ENCODE results near the gene GARS1. TPM values are rescaled to one million over a fixed set of nuclear protein-coding genes. Genes with fewer than 3 reads are reported as not detected.

Gene GARS1
- total RNA-seq, 2 experiments from 2014 or later, result 338 to 354 TPM

DNA sequence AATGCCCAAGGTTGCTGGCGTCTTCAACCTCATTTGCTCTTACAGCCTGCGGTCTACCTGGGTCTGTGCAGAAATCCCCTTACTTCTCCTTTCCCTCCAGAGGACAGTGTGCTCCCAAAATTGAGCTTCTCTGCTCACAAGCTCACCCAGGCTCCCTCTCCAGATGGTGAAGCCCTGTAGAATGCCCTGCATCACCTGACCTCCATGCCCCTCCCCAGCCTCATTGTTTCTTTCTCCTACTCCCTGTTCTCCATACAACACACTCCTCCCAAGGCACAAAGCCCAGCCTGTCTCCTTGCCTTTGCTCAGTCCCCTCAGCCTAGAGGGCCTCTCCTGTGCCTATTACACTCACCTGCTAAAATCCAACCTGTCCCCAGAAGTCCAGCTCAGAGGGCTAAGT lies 84.1 kb downstream of the GARS1 start:
- Mint-ChIP-seq H3K27me3 (peaks cover 50% of the 10 kb centered on the region), H3K4me3 (no peak overlapping the region), H3K36me3 (ENCODE audit: low read depth) (no peaks in the 10 kb centered on the region), H3K27ac (no peak overlapping the region), H3K9me3 (no peaks in the 10 kb centered on the region), H3K4me1 (ENCODE audit: low read depth) (peaks cover 10% of the 10 kb centered on the region)
- DNase-seq, result no peak
- intact Hi-C loops (cut with micrococcal nuclease), result no loop called here
- ChIA-PET CTCF (interaction anchor here (1.4 to 7.9 kb wide), 2 partner anchors 23 to 61 kb away, joined by 4 to 105 read pairs; no protein-coding TSS in a partner anchor), POLR2A (no interaction called here)
- ATAC-seq, result no peak
- no peak for TF ChIP-seq CTCF (IDR thresholded peaks at IDR 0.05)

GRCh38 chr7:30679664-30680063 lies 85.0 kb downstream of the GARS1 start:
- intact Hi-C loops (cut with micrococcal nuclease), result loop anchor here (5.0 kb wide), 1 partner anchor 58 kb away; no protein-coding TSS in a partner anchor
- Mint-ChIP-seq H3K27ac (no peak overlapping the region), H3K27me3 (peaks cover 52% of the 10 kb centered on the region), H3K36me3 (ENCODE audit: low read depth) (no peaks in the 10 kb centered on the region), H3K4me1 (ENCODE audit: low read depth) (peaks cover 10% of the 10 kb centered on the region), H3K9me3 (no peaks in the 10 kb centered on the region), H3K4me3 (no peak overlapping the region)
- DNase-seq, result no peak
- CTCF ChIA-PET, result interaction anchor here (0.6 to 7.9 kb wide), 7 partner anchors 12 to 132 kb away, joined by 3 to 105 read pairs (median 3); no protein-coding TSS in a partner anchor
- no peak for TF ChIP-seq CTCF (IDR thresholded peaks at IDR 0.05)
- POLR2A ChIA-PET, result no interaction called here
- ATAC-seq, result no peak

GRCh38 chr7:30681331-30681797 lies 86.7 kb downstream of the GARS1 start:
- TF ChIP-seq CTCF (IDR thresholded peaks at IDR 0.05), result no peak
- Mint-ChIP-seq H3K9me3 (no peaks in the 10 kb centered on the region), H3K36me3 (ENCODE audit: low read depth) (no peaks in the 10 kb centered on the region), H3K4me1 (ENCODE audit: low read depth) (peaks cover 10% of the 10 kb centered on the region), H3K4me3 (peak overlapping the region; percentile 50), H3K27ac (no peak overlapping the region), H3K27me3 (peaks cover 54% of the 10 kb centered on the region)
- CTCF ChIA-PET, result interaction anchor here (0.9 to 7.9 kb wide), 9 partner anchors 10 to 69 kb away, joined by 3 to 105 read pairs (median 5); no protein-coding TSS in a partner anchor
- no peak for ATAC-seq
- intact Hi-C loops (cut with micrococcal nuclease), result loop anchor here (5.0 kb wide), 1 partner anchor 56 kb away; no protein-coding TSS in a partner anchor
- POLR2A ChIA-PET, result no interaction called here
- DNase-seq, result no peak

GRCh38 chr7:30681815-30682211 lies 87.1 kb downstream of the GARS1 start:
- Mint-ChIP-seq H3K9me3 (no peaks in the 10 kb centered on the region), H3K27ac (no peak overlapping the region), H3K27me3 (peaks cover 49% of the 10 kb centered on the region), H3K4me1 (ENCODE audit: low read depth) (peaks cover 10% of the 10 kb centered on the region), H3K36me3 (ENCODE audit: low read depth) (no peaks in the 10 kb centered on the region), H3K4me3 (peak overlapping the region; percentile 50)
- CTCF ChIA-PET, result interaction anchor here (0.8 to 7.9 kb wide), 17 partner anchors 10 to 69 kb away, joined by 3 to 105 read pairs (median 4); no protein-coding TSS in a partner anchor
- intact Hi-C loops (cut with micrococcal nuclease), result loop anchor here (5.0 kb wide), 1 partner anchor 55 kb away; no protein-coding TSS in a partner anchor
- no peak for TF ChIP-seq CTCF (IDR thresholded peaks at IDR 0.05)
- POLR2A ChIA-PET, result interaction anchor here (1.0 kb wide), 1 partner anchor 44 kb away, joined by 3 read pairs; no protein-coding TSS in a partner anchor
- DNase-seq, result peak; percentile 18
- peak; percentile 23 for ATAC-seq
